Activated CD4-positive, alpha-beta T cell treated with anti-CD3 and anti-CD28 coated beads, Interleukin-10, Interleukin-2, amounts not matched to agents 100 ng/mL and 50 ng/mL, durations not matched to agents 16 hours and 8 hours (primary cell): Measurements from ENCODE around the gene JARID2.

Source experiments
- DNase-seq: peaks from one replicate; pipeline ENCODE4 v3.0.0-alpha.2; 2020

The JARID2 gene

GRCh38 chr6:15449011-15449410, 203.1 kb downstream of the JARID2 start:
- no peak for DNase-seq

- no peak for DNase-seq
Measured at GRCh38 chr6:15451738-15452137, 205.9 kb downstream of the JARID2 start.

- no peak for DNase-seq
Measured at GRCh38 chr6:15452182-15452941, 206.5 kb downstream of the JARID2 start.

- no peak for DNase-seq
Measured at GRCh38 chr6:15453186-15453585, 207.3 kb downstream of the JARID2 start.

- DNase-seq = no peak
Measured at GRCh38 chr6:15453622-15454021, 207.8 kb downstream of the JARID2 start.

GRCh38 chr6:15456422-15456821, 210.6 kb downstream of the JARID2 start:
- no peak for DNase-seq

GRCh38 chr6:15457121-15457650, 211.3 kb downstream of the JARID2 start:
- DNase-seq = no peak

GRCh38 chr6:15458021-15458459, 212.2 kb downstream of the JARID2 start:
- no peak for DNase-seq

GRCh38 chr6:15460110-15460727, 214.3 kb downstream of the JARID2 start:
- no peak for DNase-seq

- no peak for DNase-seq
Measured at GRCh38 chr6:15461127-15461944, 215.5 kb downstream of the JARID2 start.

GRCh38 chr6:15462256-15462655, 216.4 kb downstream of the JARID2 start:
- DNase-seq = no peak

- no peak for DNase-seq
Measured at GRCh38 chr6:15462717-15463525, 217.1 kb downstream of the JARID2 start.

GRCh38 chr6:15464211-15464725, 218.4 kb downstream of the JARID2 start:
- peak; percentile 63 for DNase-seq

GRCh38 chr6:15465212-15465611, 219.3 kb downstream of the JARID2 start:
- DNase-seq = no peak

GRCh38 chr6:15470746-15471145, 224.9 kb downstream of the JARID2 start:
- no peak for DNase-seq

- DNase-seq = no peak
Measured at GRCh38 chr6:15472621-15473020, 226.8 kb downstream of the JARID2 start.

GRCh38 chr6:15473174-15473573, 227.3 kb downstream of the JARID2 start:
- no peak for DNase-seq

- DNase-seq = no peak
Measured at GRCh38 chr6:15473741-15474161, 227.9 kb downstream of the JARID2 start.

GRCh38 chr6:15474196-15474595, 228.3 kb downstream of the JARID2 start:
- DNase-seq = no peak

- no peak for DNase-seq
Measured at GRCh38 chr6:15475261-15475660, 229.4 kb downstream of the JARID2 start.

GRCh38 chr6:15475872-15476271, 230.0 kb downstream of the JARID2 start:
- DNase-seq = no peak
